Ascending aorta (tissue), 2 donors: ENCODE measurements around the gene ACTN1. TPM values are rescaled to one million over a fixed set of nuclear protein-coding genes. Genes with fewer than 3 reads are reported as not detected.
A peak's percentile ranks its signal among the peaks of the same experiment; 100 is the strongest.

Source experiments
- DNase-seq, 2 donors: peaks; one replicate each; pipeline ENCODE4 v3.0.0-alpha.2; 2019; ENCODE audit warnings: low spot score in 2 of 2
- H3K27ac ChIP-seq, 2 donors: fragments of 200-600 bp; sonication (generic); one replicate each; pipeline ENCODE4 v1.5.1; 2016 to 2017; ENCODE audit warnings: mild to moderate bottlenecking in 1 of 2
- H3K27me3 ChIP-seq: fragments of 200-600 bp; sonication (generic); one replicate; pipeline ENCODE4 v1.5.1; 2017
- H3K36me3 ChIP-seq, 2 donors: fragments of 200-600 bp; sonication (generic); one replicate each; pipeline ENCODE4 v1.5.1; 2016
- H3K4me1 ChIP-seq, 2 donors: fragments of 200-600 bp; sonication (generic); one replicate each; pipeline ENCODE4 v1.5.1; 2016 to 2017; ENCODE audit warnings: mild to moderate bottlenecking in 1 of 2
- H3K4me3 ChIP-seq, 2 donors: fragments of 200-600 bp; sonication (generic); one replicate each; pipeline ENCODE4 v1.5.1; 2016 to 2017; ENCODE audit warnings: mild to moderate bottlenecking in 1 of 2
- H3K9me3 ChIP-seq, 2 donors: fragments of 200-600 bp; sonication (generic); one replicate each; pipeline ENCODE4 v1.5.1; 2016
- CTCF ChIP-seq, 3 experiments: fragments of 200-600 bp in 2 of 3; fragments of 450-650 bp in 1 of 3; sonication (generic) in 2 of 3; IDR thresholded peaks; one replicate each; pipeline ENCODE4 v1.5.1; 2016 to 2019; ENCODE audit warnings: antibody characterized with exemption in 3 of 3, mild to moderate bottlenecking in 1 of 3, moderate library complexity in 1 of 3
- intact Hi-C: fragments of 100-400 bp; cut with DNase I; formaldehyde crosslinking; loops from one replicate; pipeline ENCODE4 v1.15.1; 2023
- total RNA-seq: library from RNA; depleted of rRNA; stranded (reverse); fragments of >200 nt; gene quantifications from one replicate; pipeline ENCODE4 v1.1.0, GENCODE V29; 2016

Gene ACTN1
- total RNA-seq, 1 donor from 2014 or later, result 814 TPM

GRCh38 chr14:68921049-68921448 is 58.1 kb downstream of the ACTN1 start:
- Histone ChIP-seq H3K9me3 (no peaks in the 10 kb centered on the region), H3K4me1 (peaks cover 28 to 78% of the 10 kb centered on the region in 2 donors), H3K36me3 (peaks cover 44 to 75% of the 10 kb centered on the region in 2 donors), H3K4me3 (no peak overlapping the region), H3K27me3 (no peaks in the 10 kb centered on the region), H3K27ac (peak overlapping the region; percentile 89 to 93)
- intact Hi-C loops, result no loop called here
- TF ChIP-seq CTCF (IDR thresholded peaks at IDR 0.05), result no peak
- DNase-seq, result no peak

GRCh38 chr14:68919129-68919927 is 59.8 kb downstream of the ACTN1 start:
- intact Hi-C loops, result loop anchor here (10.0 kb wide), 1 partner anchor 55 kb away; the partner anchor contains the start of gene ACTN1
- Histone ChIP-seq H3K4me1 (peaks cover 24 to 82% of the 10 kb centered on the region in 2 donors), H3K36me3 (peaks cover 47 to 77% of the 10 kb centered on the region in 2 donors), H3K27ac (peak overlapping the region; percentile 71), H3K9me3 (no peaks in the 10 kb centered on the region), H3K27me3 (no peaks in the 10 kb centered on the region), H3K4me3 (no peak overlapping the region)
- DNase-seq, result no peak
- no peak for TF ChIP-seq CTCF (IDR thresholded peaks at IDR 0.05)

- Histone ChIP-seq H3K4me3 (no peak overlapping the region), H3K27me3 (no peaks in the 10 kb centered on the region), H3K4me1 (peaks cover 21 to 79% of the 10 kb centered on the region in 2 donors), H3K36me3 (peaks cover 47 to 71% of the 10 kb centered on the region in 2 donors), H3K9me3 (no peaks in the 10 kb centered on the region), H3K27ac (peak overlapping the region; percentile 71)
- DNase-seq, result no peak
- no peak for TF ChIP-seq CTCF (IDR thresholded peaks at IDR 0.05)
- intact Hi-C loops, result loop anchor here (10.0 kb wide), 1 partner anchor 56 kb away; the partner anchor contains the start of gene ACTN1
Measured at GRCh38 chr14:68918612-68919011, 60.5 kb downstream of the ACTN1 start.

- intact Hi-C loops, result loop anchor here (10.0 kb wide), 1 partner anchor 58 kb away; the partner anchor contains the start of gene ACTN1
- Histone ChIP-seq H3K4me1 (peaks cover 25 to 77% of the 10 kb centered on the region in 2 donors), H3K9me3 (no peaks in the 10 kb centered on the region), H3K27me3 (no peaks in the 10 kb centered on the region), H3K4me3 (no peak overlapping the region), H3K27ac (peak overlapping the region; percentile 59 to 71), H3K36me3 (peaks cover 40 to 66% of the 10 kb centered on the region in 2 donors)
- TF ChIP-seq CTCF (IDR thresholded peaks at IDR 0.05), result no peak
- no peak for DNase-seq
Measured at GRCh38 chr14:68916358-68916941, 62.7 kb downstream of the ACTN1 start.

- intact Hi-C loops, result loop anchor here (5.0 to 10.0 kb wide), 3 partner anchors 61 to 189 kb away; partner anchors contain the start of gene ACTN1
- Histone ChIP-seq H3K27ac (peak overlapping the region; percentile 56 to 59), H3K4me1 (peaks cover 20 to 64% of the 10 kb centered on the region in 2 donors)
Measured at GRCh38 chr14:68913516-68913915, 65.6 kb downstream of the ACTN1 start.

More at GRCh38 chr14:68913516-68913915, 65.6 kb downstream of the ACTN1 start:
- no peaks in the 10 kb centered on the region for H3K27me3 ChIP-seq
- peaks cover 35 to 67% of the 10 kb centered on the region in 2 donors for H3K36me3 ChIP-seq
- no peak for DNase-seq
- no peak for TF ChIP-seq CTCF (IDR thresholded peaks at IDR 0.05)
- no peaks in the 10 kb centered on the region for H3K9me3 ChIP-seq
- no peak overlapping the region for H3K4me3 ChIP-seq
